Lower leg skin (tissue), 3 donors: ENCODE data around the gene ARHGAP15.

ENCODE experiments used
- CTCF ChIP-seq, 3 donors: fragments of 450-650 bp; IDR thresholded peaks; one replicate each; pipeline ENCODE4 v1.5.1; 2016; ENCODE audit warnings: antibody characterized with exemption in 3 of 3, mild to moderate bottlenecking in 3 of 3, moderate library complexity in 2 of 3
- POLR2A ChIP-seq, 2 donors: fragments of 450-650 bp; IDR thresholded peaks; one replicate each; pipeline ENCODE4 v1.6.1; 2016 to 2017; ENCODE audit warnings: antibody characterized with exemption in 2 of 2, mild to moderate bottlenecking in 1 of 2, moderate library complexity in 1 of 2

DNA sequence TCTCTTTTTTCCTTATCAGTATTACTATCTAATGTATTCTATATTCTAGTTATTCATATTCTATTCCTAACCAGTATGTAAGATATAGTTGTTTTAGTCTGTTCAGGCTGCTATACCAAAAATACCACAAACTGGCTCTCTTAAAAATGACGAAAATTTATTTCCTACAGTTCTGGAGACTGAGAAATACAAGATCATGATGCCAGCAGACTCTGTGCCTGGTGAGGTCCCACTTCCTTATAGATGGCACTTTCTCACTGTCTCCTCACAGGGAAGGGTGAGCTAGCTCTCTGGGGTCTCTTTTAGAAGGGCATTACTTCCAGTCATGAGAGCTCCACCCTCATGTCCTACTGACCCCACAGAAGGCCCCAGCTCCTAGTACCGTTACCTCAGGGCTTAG is 4.8 kb upstream of the ARHGAP15 start:
- TF ChIP-seq POLR2A (IDR thresholded peaks at IDR 0.05) (no peak), CTCF (IDR thresholded peaks at IDR 0.05) (no peak)
